HK-2 (cell line): Measurements from ENCODE around the gene OBSCN.

ENCODE experiments used
- DNase-seq: peaks from one replicate; pipeline ENCODE4 v3.0.0-alpha.2; 2018; ENCODE audit not compliant: unreplicated experiment

OBSCN gene

DNA sequence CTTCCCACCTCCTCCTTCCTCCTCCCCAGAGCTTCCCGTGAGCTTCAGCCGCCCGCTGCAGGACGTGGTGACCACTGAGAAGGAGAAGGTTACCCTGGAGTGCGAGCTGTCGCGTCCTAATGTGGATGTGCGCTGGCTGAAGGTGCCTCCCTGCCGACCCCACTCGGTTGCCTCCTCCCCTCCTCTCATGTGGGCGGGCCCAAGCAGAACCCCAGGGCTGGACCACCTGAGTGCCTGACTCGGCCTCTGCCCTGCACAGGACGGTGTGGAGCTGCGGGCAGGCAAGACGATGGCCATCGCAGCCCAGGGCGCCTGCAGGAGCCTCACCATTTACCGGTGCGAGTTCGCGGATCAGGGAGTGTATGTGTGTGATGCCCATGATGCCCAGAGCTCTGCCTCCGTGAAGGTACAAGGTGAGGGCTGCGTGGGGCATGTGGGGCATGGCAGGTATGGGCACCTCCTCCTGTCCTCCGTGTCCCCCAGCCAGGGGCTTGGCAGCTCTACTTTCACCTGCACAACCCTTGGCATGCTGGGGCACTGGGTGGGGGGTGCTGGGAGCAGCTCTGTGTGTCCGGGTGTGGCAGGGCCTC is 69.2 kb downstream of the OBSCN start:
- no peak for DNase-seq

DNA sequence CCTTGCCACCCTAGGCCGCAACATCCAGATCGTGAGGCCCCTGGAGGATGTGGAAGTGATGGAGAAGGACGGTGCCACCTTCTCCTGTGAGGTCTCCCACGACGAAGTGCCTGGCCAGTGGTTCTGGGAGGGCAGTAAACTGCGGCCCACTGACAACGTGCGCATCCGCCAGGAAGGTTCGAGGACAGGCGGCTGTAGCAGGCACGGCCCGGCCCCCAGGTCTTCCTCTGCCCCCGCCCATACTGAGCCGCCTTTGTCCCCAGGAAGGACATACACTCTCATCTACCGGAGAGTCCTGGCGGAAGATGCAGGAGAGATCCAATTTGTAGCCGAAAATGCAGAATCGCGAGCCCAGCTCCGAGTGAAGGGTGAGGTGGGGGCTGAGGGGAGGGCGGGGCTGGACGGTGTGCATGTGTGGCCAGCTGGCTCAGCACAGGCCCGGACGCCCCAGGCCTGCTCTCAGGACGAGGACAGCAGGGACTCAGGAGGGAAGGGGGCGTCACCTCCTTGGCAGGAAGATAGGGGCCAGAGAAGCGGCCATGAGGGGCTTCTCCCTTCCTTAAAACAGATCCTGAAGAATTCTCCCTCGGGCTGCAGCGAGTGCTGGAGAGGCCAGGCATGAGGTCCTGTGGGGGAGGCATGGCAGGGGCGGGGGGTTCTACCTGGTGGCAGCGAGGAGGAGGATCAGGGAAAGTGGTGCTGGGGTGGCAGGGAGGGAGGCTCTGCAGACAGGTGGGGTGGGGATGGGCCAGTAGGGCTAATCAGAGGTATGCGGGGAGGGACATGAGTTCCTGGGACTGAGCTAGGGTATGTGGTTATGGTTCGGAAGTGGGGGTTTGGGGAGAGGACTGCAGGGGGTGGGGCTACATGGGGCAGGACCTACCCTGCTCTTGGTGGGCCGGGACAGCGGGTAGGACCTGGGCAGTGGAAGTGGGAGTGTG is 69.9 kb downstream of the OBSCN start:
- no peak for DNase-seq

DNA sequence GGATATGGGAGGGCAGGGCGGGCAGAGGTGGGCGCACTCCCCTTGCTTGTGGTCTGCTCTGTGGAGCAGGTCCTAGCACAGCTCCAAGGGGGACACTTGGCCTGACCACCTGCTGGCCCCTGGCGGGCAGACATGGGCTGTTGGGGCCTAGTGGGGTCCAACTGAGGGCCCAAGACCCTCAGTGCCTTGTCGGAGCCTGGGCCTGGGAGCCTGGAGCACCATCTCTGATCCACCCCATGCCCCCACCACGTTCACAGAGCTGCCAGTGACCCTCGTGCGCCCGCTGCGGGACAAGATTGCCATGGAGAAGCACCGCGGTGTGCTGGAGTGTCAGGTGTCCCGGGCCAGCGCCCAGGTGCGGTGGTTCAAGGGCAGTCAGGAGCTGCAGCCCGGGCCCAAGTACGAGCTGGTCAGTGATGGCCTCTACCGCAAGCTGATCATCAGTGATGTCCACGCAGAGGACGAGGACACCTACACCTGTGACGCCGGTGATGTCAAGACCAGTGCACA is 70.6 kb downstream of the OBSCN start:
- no peak for DNase-seq

DNA sequence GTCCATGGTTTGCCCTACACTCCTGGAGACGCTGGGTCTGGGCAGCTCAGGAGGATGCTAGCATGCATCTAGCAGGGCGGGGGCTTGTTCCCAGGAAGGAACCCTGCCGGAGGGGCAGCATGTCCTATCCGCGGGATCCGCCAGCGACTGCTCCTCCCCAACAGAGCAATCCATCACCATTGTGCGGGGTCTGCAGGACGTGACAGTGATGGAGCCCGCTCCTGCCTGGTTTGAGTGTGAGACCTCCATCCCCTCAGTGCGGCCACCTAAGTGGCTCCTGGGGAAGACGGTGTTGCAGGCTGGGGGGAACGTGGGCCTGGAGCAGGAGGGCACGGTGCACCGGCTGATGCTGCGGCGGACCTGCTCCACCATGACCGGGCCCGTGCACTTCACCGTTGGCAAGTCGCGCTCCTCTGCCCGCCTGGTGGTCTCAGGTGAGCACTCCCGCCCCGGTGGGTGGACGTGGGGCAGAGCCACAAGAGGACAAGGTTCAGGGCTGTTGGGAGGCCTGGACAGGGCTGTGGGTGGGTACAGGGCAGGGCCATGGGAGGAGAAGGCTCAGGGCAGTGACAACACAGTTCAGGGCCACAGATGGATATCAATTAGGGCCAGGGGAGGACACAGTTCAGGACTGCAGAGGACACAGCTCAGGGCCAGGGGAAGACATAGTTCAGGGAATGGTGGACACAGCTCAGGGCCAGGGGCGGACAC is 71.3 kb downstream of the OBSCN start:
- no peak for DNase-seq

DNA sequence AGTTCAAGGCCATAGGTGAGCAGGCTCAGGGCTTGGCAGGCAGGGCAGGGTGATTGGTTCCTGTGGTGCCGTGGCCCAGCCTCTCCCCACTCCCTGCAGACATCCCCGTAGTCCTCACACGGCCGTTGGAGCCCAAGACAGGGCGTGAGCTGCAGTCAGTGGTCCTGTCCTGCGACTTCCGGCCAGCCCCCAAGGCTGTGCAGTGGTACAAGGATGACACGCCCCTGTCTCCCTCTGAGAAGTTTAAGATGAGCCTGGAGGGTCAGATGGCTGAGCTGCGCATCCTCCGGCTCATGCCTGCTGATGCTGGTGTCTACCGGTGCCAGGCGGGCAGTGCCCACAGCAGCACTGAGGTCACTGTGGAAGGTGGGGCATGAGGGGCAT is 71.9 kb downstream of the OBSCN start:
- no peak for DNase-seq

DNA sequence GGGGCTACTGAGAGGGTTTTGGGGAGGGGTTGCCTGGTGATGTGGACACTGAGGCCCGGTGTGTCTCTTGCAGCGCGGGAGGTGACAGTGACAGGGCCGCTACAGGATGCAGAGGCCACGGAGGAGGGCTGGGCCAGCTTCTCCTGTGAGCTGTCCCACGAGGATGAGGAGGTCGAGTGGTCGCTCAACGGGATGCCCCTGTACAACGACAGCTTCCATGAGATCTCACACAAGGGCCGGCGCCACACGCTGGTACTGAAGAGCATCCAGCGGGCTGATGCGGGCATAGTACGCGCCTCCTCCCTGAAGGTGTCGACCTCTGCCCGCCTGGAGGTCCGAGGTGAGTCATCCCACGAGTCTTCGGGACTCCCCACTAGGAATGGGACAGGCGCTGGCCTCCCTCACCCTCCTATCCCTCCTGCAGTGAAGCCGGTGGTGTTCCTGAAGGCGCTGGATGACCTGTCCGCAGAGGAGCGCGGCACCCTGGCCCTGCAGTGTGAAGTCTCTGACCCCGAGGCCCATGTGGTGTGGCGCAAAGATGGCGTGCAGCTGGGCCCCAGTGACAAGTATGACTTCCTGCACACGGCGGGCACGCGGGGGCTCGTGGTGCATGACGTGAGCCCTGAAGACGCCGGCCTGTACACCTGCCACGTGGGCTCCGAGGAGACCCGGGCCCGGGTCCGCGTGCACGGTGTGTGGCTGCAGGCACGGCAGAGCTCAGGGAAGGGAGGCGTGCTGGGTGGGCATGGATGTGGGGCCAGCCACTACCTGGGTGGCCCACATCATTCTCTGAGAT is 72.5 kb downstream of the OBSCN start:
- no peak for DNase-seq

DNA sequence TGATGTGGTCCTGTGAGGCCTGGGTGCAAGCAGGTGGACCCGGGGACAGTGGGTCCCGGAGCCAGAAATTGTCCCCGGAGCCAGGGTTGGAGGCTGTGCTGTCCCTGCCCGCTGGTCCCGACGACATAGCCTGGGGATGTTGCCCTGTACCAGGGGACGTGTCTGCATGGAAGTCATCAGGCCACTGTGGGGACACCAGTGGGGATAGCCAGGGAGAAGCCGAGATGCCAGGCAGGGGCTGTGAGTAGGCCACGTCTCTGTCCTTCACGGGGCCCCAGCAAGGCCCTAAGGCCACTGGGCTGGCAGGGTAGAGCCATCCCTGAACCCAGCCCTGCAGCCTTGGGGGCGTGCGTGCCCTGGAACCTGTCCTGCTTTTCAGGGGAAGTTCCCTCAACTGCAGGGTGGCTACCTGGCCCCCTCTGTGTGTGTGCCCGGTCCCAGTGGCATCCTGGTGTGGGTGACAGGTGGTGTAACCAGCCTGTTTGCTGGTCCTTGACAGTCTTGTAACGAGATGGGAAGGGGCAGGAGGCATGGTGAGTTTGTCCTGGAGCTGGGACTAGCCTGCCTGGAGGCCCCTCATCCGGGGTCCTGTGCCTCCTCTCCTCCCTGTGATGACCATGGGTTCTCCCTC is 73.2 kb downstream of the OBSCN start:
- no peak for DNase-seq

DNA sequence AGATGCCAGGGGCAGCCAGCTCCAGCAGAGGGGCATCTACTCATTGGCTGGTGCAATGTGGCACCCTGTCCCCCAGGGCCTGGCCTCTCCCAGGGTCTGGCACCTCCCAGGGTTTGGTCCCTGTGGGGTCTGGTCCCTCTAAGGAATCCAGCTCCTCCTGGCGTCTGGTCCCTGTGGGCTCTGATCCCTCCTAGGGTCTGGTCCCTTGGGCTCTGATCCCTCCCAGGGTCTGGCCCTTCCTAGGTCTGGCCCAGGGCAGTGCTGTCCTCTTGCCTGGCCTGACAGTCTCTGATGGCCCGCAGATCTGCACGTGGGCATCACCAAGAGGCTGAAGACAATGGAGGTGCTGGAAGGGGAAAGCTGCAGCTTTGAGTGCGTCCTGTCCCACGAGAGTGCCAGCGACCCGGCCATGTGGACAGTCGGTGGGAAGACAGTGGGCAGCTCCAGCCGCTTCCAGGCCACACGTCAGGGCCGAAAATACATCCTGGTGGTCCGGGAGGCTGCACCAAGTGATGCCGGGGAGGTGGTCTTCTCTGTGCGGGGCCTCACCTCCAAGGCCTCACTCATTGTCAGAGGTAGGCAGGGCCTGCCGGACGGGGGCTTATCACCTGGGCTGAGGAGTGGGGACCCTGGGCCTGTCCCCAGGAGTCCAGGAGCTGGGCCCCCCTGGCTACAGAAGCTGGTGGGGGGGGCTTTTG is 73.9 kb downstream of the OBSCN start:
- DNase-seq, result no peak

DNA sequence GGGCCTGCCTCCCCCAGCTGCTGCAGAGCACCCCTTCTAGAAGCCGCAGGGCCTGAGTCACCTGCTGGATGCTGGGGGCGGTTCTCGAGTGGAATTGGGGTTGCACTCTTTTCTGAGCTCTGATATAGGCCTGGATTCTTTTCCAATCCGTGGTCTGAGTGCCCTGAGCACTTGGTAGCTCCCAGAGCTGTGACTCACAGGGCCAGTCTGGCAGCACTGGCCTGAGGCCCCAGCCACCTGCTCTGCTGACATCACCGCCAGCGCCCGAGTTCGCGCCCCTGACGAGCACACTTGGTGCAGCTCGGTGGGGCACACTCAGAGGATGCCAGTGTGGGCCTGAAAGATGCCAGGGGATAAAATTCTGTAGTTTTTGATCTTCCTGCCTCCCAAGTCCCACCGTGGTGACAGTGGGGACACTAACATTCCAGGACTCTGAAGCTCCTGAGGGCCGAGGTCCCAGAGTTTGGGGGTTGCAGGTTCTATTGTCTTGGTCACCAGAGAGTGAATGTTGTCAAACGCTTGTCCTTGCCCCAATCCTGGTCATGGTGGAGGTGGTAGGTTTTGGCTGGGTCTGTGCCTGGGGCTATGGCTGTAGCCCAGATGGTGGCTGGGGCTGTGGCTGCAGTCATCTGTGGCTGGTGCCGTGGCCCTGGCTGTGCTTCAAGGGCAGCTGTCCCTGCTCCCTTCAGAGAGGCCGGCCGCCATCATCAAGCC is 74.6 kb downstream of the OBSCN start:
- DNase-seq, result peak; percentile 42

DNA sequence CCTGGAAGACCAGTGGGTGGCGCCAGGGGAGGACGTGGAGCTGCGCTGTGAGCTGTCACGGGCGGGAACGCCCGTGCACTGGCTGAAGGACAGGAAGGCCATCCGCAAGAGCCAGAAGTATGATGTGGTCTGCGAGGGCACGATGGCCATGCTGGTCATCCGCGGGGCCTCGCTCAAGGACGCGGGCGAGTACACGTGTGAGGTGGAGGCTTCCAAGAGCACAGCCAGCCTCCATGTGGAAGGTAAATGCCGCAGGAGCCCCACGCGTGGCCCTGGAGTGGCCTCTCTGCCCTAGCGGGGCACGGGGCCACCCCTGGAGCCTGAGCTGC is 75.2 kb downstream of the OBSCN start:
- DNase-seq, result no peak

DNA sequence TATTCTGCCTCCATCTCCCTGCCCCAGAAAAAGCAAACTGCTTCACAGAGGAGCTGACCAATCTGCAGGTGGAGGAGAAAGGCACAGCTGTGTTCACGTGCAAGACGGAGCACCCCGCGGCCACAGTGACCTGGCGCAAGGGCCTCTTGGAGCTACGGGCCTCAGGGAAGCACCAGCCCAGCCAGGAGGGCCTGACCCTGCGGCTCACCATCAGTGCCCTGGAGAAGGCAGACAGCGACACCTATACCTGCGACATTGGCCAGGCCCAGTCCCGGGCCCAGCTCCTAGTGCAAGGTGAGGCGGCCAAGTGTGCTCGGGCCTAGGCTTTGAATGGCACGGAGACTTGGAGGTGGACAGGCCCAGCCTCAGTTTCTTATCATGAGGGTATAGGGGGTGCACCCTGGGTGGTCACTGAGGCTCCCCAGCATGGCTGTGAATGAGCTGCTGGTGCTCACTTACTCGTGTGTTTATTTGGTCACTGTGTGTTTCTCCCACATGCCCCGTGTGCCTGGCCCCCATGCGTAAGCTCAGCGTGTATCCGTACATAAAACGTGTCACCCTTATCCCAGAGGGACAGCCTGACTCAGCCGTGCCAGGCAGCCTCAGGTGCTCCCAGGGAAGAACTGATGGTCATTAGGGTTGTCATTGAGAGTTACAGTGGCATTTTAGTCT is 75.8 kb downstream of the OBSCN start:
- DNase-seq, result no peak

DNA sequence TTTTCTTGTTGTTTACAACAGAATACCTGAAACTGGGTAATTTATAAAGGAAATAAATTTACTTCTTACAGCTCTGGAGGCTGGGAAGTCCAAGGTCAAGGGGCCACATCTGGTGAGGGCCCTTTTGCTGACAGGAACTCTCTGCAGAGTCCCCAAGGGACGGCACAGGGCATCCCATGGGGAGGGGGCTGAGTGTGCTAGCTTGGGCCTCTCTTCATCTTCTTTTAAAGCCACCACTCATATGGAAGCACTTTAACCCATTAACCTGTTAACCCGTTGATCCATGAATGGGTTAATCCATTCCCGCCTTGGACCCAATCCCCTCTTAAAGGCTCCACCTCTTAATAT is 76.3 kb downstream of the OBSCN start:
- DNase-seq, result no peak

DNA sequence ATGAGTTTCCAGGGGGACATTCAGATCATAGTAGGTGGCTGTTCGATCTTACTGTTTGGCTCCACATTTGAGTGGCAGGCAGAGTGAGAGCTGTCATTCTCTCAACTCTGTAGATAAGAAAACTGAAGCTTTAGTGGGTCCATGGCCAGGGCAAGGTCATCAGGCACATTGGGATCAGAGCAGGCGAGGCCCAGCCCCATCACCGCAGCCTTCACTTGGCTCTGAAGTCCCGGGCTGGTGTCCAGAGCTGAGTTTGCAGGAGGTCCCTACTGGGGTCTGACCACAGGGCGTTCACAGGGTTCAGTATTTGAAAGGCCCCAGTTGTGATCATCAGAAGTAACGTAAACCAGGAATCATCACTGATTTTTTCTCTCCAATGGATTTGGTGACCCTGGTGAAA is 76.7 kb downstream of the OBSCN start:
- DNase-seq, result no peak

DNA sequence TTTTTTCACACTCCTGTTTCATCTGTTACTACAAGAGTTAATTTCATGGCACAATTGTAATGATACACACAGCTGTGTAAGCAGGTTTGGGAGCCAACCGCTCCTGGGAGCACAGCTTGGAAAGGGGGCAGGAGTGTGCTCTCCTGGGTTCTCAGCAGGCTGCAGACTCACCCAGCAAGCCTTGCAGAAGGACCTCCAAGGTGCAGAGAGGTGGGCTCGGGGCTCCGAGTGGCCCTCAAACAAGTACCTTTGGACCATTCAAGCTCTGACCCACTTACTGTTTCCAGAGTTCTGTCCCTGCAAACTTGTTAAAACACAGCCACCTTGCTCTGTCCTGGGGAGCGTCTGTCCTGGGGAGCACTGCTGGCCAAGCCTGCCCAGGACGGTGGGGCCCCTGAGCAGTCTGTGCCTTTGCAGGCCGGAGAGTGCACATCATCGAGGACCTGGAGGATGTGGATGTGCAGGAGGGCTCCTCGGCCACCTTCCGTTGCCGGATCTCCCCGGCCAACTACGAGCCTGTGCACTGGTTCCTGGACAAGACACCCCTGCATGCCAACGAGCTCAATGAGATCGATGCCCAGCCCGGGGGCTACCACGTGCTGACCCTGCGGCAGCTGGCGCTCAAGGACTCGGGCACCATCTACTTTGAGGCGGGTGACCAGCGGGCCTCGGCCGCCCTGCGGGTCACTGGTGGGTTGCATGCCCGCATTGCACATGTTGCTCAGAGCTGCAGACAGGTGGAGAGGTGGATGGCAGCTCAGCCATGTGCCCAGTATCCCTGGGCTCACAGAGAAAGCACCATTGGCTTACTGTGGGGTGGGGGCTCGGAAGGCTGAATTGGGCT is 78.0 kb downstream of the OBSCN start:
- DNase-seq, result no peak

DNA sequence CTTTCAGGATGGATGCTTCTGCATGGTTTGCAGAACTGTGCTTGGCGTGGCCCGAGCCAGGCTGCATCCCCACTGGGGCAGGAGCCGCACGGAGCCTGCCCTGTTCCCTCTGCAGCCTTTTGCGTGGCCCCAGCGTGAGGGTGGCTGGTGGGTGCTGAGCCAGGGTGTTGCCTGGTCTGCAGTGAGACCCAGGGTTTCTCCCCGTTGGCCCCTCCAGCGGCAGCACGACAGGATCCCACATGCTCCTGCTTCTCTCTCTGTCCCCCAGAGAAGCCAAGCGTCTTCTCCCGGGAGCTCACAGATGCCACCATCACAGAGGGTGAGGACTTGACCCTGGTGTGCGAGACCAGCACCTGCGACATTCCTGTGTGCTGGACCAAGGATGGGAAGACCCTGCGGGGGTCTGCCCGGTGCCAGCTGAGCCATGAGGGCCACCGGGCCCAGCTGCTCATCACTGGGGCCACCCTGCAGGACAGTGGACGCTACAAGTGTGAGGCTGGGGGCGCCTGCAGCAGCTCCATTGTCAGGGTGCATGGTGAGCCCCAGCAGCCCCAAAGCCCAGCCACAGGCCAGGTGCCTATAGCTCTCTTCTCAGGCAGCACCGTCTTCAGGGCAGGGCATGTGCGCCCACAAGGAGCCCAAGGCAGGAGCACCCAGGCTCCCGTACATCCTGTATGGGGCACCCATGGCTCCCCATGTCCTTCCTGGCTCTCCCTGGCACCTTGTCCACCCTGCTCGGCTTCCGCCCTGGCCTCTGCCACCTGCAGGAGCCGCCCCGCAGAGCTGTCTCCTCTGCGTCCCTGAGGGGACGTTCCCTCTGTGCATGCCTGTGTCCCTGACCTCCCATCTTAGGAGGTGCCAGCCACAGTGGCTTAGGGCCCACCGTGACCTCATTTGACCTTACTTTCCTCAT is 78.9 kb downstream of the OBSCN start:
- no peak for DNase-seq

DNA sequence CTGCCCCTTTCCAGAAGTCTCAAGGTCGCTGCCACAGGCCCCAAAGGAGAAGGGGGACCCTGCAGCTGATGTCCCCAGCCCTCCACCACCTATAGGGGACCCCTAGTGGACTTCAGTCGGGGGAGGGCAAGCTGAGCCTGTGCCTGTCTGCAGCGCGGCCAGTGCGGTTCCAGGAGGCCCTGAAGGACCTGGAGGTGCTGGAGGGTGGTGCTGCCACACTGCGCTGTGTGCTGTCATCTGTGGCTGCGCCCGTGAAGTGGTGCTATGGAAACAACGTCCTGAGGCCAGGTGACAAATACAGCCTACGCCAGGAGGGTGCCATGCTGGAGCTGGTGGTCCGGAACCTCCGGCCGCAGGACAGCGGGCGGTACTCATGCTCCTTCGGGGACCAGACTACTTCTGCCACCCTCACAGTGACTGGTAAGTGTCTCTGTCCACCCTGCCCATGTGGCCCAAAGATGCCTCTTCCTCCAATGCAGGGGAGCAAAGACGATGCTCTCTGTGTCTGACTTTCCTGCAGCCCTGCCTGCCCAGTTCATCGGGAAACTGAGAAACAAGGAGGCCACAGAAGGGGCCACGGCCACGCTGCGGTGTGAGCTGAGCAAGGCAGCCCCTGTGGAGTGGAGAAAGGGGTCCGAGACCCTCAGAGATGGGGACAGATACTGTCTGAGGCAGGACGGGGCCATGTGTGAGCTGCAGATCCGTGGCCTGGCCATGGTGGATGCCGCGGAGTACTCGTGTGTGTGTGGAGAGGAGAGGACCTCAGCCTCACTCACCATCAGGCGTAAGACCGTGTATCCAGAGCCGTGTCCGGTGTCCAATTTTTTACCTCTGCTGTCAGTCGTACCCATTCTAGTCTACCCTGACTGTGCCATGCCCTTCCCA is 79.9 kb downstream of the OBSCN start:
- DNase-seq, result no peak
